Activated CD8-positive, alpha-beta memory T cell treated with anti-CD3 and anti-CD28 coated beads, Interleukin-2, amount 50 U/mL, for 1 hour (primary cell): ENCODE measurements around the gene JUND.

Source experiments
- DNase-seq: peaks from one replicate; pipeline ENCODE4 v3.0.0-alpha.2; 2020; ENCODE audit errors: extremely low read depth

JUND gene

DNA sequence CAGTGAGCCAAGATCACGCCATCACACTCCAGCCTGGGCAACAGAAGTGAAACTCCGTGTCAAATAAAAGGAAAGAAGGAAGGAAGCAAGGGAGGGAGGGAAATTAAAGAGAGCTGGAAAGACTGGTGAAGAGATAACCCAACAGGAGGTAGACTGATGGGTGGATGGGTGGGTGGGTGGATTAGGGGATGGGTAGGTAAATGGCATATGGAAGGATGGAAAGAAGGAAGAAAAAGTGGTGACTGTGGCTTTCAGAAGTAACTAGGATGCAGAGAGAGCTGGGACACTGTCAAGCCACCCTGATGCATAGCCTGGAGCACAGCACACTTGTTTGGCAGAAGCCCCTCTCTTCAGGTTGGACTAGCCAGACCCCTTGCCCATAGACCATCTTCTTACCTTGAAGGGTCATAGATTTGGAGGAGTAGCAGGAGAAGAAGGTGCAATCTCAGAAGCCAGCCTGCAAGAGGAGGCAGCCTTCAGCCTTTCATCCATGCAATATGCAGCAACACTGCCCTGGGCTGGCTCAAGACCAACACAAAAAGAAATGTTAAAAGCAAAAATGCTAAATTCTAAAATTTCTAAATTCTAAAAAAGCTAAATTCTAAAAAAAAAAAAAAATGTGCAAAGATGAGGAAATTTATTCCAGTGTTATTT, 12.2 kb downstream of the JUND start:
- no peak for DNase-seq

DNA sequence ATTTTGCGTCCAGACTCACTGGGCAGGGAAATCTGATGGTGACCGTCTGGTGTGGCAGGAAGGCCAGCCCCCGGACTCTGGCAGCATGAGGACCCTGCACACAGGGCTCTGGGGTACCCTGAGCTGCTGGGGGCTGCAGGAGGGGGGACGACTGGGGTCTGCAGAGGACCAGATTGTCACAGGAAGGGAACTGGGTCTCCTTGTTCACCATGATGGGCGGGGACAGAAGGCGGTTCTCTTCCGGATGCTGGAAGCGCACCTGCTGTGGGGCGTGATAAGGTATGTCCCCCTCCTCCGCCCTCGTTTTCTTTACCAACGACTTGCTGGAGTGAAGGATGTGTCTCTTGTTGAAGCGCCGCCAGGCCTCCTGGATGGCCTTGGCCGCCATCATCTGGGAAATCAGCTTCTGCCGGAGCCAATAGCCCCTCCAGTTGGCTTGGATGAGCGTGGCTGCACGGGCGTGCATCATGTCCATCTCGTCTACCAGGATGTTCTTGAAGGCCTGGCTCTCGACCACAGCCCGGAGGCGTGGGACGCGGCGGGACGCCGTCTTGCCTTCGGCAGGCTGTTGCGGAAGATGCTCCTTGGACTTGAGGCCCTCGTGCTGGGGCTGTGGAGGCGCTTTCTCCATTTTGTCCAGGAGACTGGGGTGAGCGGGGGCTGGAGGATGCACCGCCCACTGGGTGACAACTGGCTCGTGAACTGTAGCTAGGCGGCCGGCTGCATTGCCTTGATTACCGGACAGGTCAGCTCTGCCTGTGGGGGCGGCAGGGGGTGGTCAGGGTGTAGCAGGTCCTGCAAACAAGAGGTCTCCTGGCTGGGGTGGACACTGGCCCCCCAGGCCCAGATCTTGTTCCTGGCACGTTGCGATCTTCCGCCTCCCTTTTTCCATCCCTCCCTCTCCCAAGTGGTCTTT, 14.4 kb downstream of the JUND start:
- DNase-seq, result no peak

- DNase-seq, result no peak
Measured at GRCh38 chr19:18265582-18265981, 15.8 kb downstream of the JUND start.

DNA sequence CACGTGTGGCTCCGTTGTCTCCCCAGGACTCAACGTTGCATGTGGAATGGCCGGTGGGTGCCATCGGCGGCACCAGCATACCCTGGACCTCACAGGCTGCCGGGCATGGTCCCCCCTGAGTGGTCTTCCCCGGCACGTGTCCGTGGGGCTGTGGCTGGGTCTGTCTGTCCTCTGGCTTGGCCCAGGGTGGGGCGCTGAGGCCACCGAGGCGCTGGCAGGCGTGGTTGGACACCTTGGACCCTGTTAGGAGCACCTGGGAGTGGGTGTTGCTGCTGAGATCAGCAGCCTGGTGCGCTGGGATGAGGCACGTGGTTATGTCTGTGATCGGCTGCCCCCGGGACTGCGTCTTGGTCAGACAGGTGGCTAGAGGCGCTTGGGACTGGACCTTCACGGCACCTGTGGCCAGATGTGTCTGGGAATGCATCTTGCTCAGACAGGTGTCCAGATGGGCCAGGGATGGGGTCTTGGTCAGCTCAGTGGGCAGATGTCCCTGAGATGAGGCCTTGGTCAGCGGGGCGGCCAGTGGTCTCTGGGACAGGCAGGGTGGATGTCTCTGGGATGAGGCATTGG, 16.4 kb downstream of the JUND start:
- no peak for DNase-seq

- DNase-seq, result no peak
Measured at GRCh38 chr19:18264137-18264854, 17.1 kb downstream of the JUND start.

- no peak for DNase-seq
Measured at GRCh38 chr19:18263324-18264136, 17.9 kb downstream of the JUND start.

- DNase-seq, result no peak
Measured at GRCh38 chr19:18262917-18263316, 18.5 kb downstream of the JUND start.

- no peak for DNase-seq
Measured at GRCh38 chr19:18262144-18262543, 19.3 kb downstream of the JUND start.

DNA sequence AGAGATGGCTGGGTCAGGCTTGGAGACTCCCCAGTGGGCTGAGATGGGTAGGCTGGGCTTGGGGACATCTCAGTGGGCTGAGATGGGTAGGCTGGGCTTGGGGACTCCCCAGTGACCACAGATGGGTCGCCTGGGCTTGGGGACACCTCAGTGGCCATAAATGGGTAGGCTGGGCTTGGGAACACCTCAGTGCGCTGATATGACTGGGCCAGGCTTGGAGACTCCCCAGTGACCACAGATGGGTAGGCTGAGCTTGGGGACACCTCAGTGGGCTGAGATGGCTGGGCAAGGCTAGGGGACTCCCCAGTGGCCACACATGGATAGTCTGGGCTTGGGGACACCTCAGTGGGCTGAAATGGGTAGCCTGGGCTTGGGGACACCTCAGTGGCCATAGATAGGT, 19.9 kb downstream of the JUND start:
- no peak for DNase-seq

- no peak for DNase-seq
Measured at GRCh38 chr19:18259893-18260292, 21.5 kb downstream of the JUND start.

DNA sequence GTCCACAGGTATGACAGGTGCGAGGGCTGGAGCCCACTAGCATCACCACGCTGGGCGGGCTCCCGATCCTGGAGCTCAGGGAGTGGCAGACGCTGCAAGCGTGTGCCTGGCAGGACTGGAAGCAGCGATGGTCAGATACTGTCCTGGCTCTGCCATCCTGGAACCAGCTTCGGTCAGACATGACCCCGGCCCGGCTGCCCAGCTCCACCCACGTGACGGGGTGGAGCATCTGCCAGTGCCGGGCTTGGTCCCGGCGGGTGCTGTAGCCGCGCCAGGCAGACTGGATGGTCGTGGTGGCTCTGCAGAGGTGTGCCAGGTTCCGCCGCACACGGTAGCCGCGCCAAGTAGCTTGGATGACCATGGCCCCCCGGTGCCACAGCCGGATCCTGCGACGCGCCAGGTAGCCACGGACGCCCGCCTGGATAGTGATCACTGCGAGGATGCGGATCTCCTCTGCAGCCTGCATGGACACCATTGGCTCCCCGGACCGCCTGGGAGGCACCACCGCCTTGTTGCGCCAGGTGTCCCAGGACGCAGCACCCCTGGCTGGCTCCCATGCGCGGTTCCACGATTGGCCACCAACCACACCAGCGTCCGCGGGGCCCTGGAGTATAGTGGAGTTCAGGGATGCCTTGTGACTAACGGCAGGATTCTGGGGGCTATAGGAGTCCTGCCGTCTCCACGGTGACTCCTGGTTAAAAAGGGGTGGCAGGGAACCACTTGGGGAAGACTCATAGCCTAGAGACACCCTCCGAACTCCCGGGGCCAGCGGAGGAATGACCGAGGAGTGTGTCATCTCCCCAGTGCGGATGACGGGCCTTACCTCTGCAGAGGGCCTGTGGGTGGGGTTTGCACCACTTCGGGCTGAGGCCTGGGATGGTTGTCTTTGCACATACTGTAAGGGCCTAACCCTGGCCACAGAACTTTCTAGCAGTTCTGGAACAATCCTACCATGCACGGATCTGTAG, 23.6 kb downstream of the JUND start:
- DNase-seq, result no peak

DNA sequence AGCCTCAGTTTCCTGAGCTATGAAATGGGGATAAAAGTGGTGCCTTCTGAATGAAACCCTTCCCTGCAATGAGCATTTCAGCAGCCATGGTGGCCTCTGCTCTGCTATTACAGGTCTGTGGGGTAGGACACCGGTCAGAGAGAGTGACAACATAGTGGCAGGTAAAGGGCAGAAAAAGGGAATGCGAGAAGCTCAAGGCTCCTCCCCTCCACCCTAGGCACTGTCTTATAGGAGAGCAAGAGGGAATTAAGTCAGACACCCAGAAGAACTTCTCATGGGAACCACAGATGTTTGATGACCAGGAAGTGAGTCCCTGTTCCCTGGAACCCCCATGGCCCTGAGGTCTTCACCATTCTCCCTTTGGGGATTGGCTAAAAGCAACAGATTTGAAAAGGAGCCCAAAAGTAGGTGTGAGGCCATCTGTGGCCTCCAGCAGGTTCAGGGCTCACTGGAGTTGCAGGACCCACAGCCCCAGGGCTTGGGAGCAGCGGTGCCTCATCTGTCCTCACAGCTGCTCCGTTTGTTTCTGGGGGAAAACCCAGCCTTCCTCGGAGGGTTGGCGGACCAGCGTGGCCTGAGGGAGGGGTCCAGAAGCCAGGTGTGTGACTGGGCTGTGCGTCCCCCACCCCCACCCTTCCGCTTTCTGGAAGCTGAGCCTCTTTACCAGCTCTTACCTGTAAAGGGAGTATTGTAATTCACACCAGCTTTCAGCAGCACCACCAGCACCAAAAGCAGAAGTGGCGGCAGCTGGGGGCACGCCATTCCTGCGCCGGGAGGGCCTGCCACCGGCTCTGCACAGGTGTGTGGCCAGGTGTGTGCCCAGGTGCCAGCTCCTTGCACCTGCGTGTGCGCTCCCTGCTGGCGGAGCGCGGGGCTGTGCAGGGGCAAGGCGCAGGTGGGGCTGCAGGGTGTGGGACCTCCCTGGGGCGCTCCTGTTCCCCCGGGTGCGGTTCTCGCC, 26.6 kb downstream of the JUND start:
- no peak for DNase-seq

DNA sequence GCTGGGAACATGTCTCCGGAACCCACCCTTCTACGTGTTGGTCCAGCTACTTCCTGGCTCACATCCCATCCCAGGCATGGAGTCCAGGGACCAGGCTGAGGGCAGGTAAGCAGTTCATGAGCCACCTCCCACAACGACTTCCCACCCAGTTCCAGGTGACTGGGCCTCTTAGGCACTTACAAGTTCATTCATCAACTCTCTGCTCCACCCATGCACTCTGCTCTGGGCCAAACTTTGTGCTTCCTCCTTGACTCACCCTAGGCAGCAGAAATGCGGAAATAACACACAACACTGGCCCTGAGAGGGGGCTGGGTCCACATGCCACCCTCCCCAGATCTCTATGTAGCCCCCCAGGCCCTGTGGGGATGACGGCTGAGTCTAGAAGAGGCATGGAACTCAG, 27.7 kb downstream of the JUND start:
- no peak for DNase-seq

DNA sequence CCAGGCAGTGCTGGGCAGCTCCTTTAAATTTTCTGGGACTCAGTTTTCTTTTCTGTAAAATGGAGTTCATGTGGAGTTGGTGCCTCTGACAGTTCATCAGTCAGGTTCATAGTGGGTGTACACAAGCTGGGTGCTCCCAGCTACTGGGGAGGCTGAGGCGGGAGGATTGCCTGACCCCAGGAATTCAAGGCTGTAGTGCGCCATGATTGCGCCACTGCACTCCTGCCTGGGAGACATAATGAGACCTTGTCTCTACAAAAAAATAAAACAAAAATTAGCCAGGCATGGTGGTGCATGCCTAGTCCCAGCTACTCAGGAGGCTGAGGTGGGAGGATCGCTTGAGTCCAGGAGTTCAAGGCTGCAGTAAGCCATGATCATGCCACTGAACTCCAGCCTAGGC, 28.3 kb downstream of the JUND start:
- no peak for DNase-seq

DNA sequence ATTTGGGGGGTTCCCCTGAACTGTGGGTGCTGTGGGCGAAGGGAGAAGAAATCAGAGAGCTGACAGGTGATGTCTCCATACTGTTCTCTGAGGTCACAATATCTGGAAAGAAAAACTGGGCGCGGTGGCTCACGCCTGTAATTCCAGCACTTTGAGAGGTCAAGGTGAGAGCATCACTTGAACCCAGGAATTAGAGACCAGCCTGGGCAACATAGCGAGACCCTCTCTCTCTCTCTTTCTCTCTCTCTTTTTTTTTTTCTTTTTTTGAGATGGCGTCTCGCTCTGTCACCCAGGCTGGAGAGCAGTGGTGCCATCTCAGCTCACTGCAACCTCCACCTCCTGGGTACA, 29.1 kb downstream of the JUND start:
- no peak for DNase-seq

- DNase-seq, result no peak
Measured at GRCh38 chr19:18251587-18252369, 29.6 kb downstream of the JUND start.

DNA sequence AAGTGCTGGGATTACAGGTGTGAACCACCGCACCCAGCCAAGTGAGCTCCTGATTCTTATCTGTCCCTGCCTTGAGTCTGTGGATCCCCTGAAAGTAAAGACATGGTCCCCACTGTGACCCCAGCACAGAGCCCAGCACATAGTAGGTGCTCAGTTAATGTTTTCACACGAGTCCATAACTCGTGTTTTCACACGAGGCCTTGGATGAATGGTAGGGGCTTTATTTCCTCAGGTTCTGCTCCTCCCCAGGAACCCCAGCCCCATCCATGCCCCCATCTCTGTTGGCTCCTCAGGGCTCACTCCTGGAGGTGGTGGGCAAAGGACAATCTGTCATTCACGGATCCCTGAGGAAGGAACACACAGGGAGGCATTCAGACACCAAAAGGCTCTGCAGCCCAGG, 31.6 kb downstream of the JUND start:
- DNase-seq, result no peak

DNA sequence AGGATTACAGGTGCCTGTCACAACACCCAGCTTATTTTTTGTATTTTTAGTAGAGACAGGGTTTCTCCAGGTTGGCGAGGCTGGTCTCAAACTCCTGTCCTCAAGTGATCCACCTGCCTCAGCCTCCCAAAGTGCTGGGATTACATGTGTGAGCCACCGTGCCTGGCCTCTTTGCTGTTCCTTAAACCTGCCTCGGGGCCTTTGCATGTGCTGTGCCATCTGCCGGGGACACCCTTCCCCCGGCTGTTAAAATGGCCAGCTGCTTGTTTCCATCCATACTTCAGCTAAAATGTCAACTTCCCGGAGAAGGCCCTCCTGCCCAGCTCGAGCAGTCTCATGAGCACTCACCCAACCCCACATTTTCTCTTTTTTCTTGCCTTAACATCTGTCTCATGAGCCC, 36.1 kb downstream of the JUND start:
- DNase-seq, result no peak
